ENCODE data around the gene FBLN1.
"Not testable (repeated sequence)": the region's sequence is repeated elsewhere in the genome, so short reads cannot be mapped to it uniquely, and the experiment has no call there.

DNA sequence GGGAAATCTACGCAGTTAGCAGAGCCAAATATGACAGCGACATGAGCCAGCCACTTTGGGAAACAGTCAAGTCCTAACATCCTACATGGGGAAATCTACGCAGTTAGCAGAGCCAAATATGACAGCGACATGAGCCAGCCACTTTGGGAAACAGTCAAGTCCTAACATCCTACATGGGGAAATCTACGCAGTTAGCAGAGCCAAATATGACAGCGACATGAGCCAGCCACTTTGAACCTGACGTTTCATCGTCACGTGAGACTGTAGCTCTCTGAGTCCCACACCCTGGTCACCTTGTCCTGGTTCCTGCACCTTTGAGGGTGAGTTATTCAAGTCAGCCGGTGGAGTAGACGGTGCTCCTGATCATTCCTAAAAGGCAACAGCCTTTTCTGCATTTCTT lies 105.4 kb downstream of the FBLN1 start:
- TF ChIP-seq MAX (IDR thresholded peaks at IDR 0.05; ENCODE audit: insufficient read depth, insufficient read length); POLR2A (IDR thresholded peaks at IDR 0.05; ENCODE audit: low read depth, low read length); FOS (IDR thresholded peaks at IDR 0.05; ENCODE audit: borderline replicate concordance, insufficient read depth, low read length); POLR2AphosphoS5 (IDR thresholded peaks at IDR 0.05; ENCODE audit: insufficient read depth, low read depth, low read length); JUN (IDR thresholded peaks at IDR 0.05; ENCODE audit: borderline replicate concordance, insufficient read depth, insufficient read length, low read depth); EZH2 (IDR thresholded peaks at IDR 0.05; ENCODE audit: borderline replicate concordance, low read depth, low read length, severe bottlenecking); MYC (IDR thresholded peaks at IDR 0.05; ENCODE audit: low read depth, low read length): not testable (repeated sequence)
- TF ChIP-seq, protein P1, sequence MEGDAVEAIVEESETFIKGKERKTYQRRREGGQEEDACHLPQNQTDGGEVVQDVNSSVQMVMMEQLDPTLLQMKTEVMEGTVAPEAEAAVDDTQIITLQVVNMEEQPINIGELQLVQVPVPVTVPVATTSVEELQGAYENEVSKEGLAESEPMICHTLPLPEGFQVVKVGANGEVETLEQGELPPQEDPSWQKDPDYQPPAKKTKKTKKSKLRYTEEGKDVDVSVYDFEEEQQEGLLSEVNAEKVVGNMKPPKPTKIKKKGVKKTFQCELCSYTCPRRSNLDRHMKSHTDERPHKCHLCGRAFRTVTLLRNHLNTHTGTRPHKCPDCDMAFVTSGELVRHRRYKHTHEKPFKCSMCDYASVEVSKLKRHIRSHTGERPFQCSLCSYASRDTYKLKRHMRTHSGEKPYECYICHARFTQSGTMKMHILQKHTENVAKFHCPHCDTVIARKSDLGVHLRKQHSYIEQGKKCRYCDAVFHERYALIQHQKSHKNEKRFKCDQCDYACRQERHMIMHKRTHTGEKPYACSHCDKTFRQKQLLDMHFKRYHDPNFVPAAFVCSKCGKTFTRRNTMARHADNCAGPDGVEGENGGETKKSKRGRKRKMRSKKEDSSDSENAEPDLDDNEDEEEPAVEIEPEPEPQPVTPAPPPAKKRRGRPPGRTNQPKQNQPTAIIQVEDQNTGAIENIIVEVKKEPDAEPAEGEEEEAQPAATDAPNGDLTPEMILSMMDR (IDR thresholded peaks at IDR 0.05; ENCODE audit: extremely low read depth in 1 of 2, insufficient read depth in 1 of 2, low read depth in 1 of 2, low read length in 2 of 2) = not testable (repeated sequence)

Data from endothelial cell of umbilical vein (primary cell).